ENCODE results near the gene PSMD14.

The PSMD14 gene

GRCh38 chr2:161382747-161383146 lies 74.5 kb downstream of the PSMD14 start:
- DNase-seq (ENCODE audit: low read depth in 3 of 3), result no peak

GRCh38 chr2:161384864-161385263 lies 76.6 kb downstream of the PSMD14 start:
- no peak for DNase-seq (ENCODE audit: low read depth in 3 of 3)

GRCh38 chr2:161386228-161386824 lies 78.1 kb downstream of the PSMD14 start:
- DNase-seq (ENCODE audit: low read depth in 3 of 3), result no peak

GRCh38 chr2:161388146-161388779 lies 80.0 kb downstream of the PSMD14 start:
- DNase-seq (ENCODE audit: low read depth in 3 of 3), result no peak

- no peak for DNase-seq (ENCODE audit: low read depth in 3 of 3)
Measured at GRCh38 chr2:161391737-161392506, 83.7 kb downstream of the PSMD14 start.

- DNase-seq (ENCODE audit: low read depth in 3 of 3), result no peak
Measured at GRCh38 chr2:161400076-161400475, 91.9 kb downstream of the PSMD14 start.

- DNase-seq (ENCODE audit: low read depth in 3 of 3), result no peak
Measured at GRCh38 chr2:161402297-161402696, 94.1 kb downstream of the PSMD14 start.

GRCh38 chr2:161406316-161406715 lies 98.1 kb downstream of the PSMD14 start:
- no peak for DNase-seq (ENCODE audit: low read depth in 3 of 3)

GRCh38 chr2:161407597-161407996 lies 99.4 kb downstream of the PSMD14 start:
- no peak for DNase-seq (ENCODE audit: low read depth in 3 of 3)

GRCh38 chr2:161409308-161409907 lies 101.2 kb downstream of the PSMD14 start:
- DNase-seq (ENCODE audit: low read depth in 3 of 3), result no peak

- DNase-seq (ENCODE audit: low read depth in 3 of 3), result no peak
Measured at GRCh38 chr2:161412346-161412745, 104.1 kb downstream of the PSMD14 start.

- DNase-seq (ENCODE audit: low read depth in 3 of 3), result no peak
Measured at GRCh38 chr2:161414042-161415033, 106.1 kb downstream of the PSMD14 start.

GRCh38 chr2:161415034-161415986 lies 107.1 kb downstream of the PSMD14 start:
- DNase-seq (ENCODE audit: low read depth in 3 of 3), result no peak

- no peak for DNase-seq (ENCODE audit: low read depth in 3 of 3)
Measured at GRCh38 chr2:161415987-161416707, 107.9 kb downstream of the PSMD14 start, which contains the start of gene TBR1. Gene TBR1 (plus strand): TSS chr2:161416297. CDS start chr2:161416411, 114 bp downstream.

- DNase-seq (ENCODE audit: low read depth in 3 of 3), result no peak
Measured at GRCh38 chr2:161416708-161417437, 108.6 kb downstream of the PSMD14 start.

GRCh38 chr2:161417438-161418274 lies 109.4 kb downstream of the PSMD14 start:
- no peak for DNase-seq (ENCODE audit: low read depth in 3 of 3)

GRCh38 chr2:161418275-161418714 lies 110.1 kb downstream of the PSMD14 start:
- no peak for DNase-seq (ENCODE audit: low read depth in 3 of 3)

Data from stimulated activated CD4-positive, alpha-beta T cell treated with anti-CD3 and anti-CD28 coated beads, TNF-alpha, amount 100 ng/mL, for 48 hours (primary cell).